NCI-H1105 treated with DMSO at 0.1 percent for 48 hours (cell line): ENCODE measurements around the gene PGLYRP1.

ENCODE experiments used
- DNase-seq: peaks from one replicate; lab custom pipeline; 2025; lab: John Stamatoyannopoulos, UW

PGLYRP1 gene

GRCh38 chr19:46000491-46001246, 22.2 kb downstream of the PGLYRP1 start:
- peak; percentile 65 for DNase-seq

GRCh38 chr19:45999653-46000121, 23.2 kb downstream of the PGLYRP1 start:
- peak; percentile 46 for DNase-seq

- no peak for DNase-seq
These were observed 24.0 kb downstream of the PGLYRP1 start for GRCh38 chr19:45998834-45999233.

GRCh38 chr19:45996933-45997332, 25.9 kb downstream of the PGLYRP1 start:
- DNase-seq = no peak

- no peak for DNase-seq
These were observed 27.0 kb downstream of the PGLYRP1 start for GRCh38 chr19:45995715-45996385.

- DNase-seq = peak; percentile 99
These were observed 27.7 kb downstream of the PGLYRP1 start, which contains the start of gene CCDC61 for GRCh38 chr19:45994998-45995714. CCDC61 (plus strand) TSS chr19:45995467; CDS start chr19:46003019, 7,552 bp downstream.

GRCh38 chr19:45994456-45994997, 28.3 kb downstream of the PGLYRP1 start:
- no peak for DNase-seq

- DNase-seq = no peak
These were observed 32.6 kb downstream of the PGLYRP1 start for GRCh38 chr19:45990113-45990728.

GRCh38 chr19:45985321-45985720, 37.5 kb downstream of the PGLYRP1 start:
- DNase-seq = no peak

GRCh38 chr19:45981350-45981749, 41.5 kb downstream of the PGLYRP1 start:
- DNase-seq = no peak

GRCh38 chr19:45978156-45978555, 44.7 kb downstream of the PGLYRP1 start:
- DNase-seq = no peak

- no peak for DNase-seq
These were observed 46.7 kb downstream of the PGLYRP1 start for GRCh38 chr19:45976178-45976577.

- DNase-seq = no peak
These were observed 47.4 kb downstream of the PGLYRP1 start for GRCh38 chr19:45975306-45976070.

- peak; percentile 58 for DNase-seq
These were observed 49.1 kb downstream of the PGLYRP1 start, which contains the start of gene NOVA2 for GRCh38 chr19:45973553-45974338. NOVA2 (minus strand) TSS chr19:45973865; CDS start chr19:45973351, 514 bp downstream.

GRCh38 chr19:45972947-45973540, 49.8 kb downstream of the PGLYRP1 start:
- DNase-seq = no peak

- no peak for DNase-seq
These were observed 50.5 kb downstream of the PGLYRP1 start for GRCh38 chr19:45972081-45972946.

- DNase-seq = no peak
These were observed 51.5 kb downstream of the PGLYRP1 start for GRCh38 chr19:45971260-45971902.

GRCh38 chr19:45969676-45970075, 53.2 kb downstream of the PGLYRP1 start:
- no peak for DNase-seq
